Heart left ventricle (tissue), 13 donors: ENCODE results near the gene PALS1.

Source experiments
- POLR2A ChIP-seq, 2 donors: fragments of 450-650 bp; IDR thresholded peaks; one replicate each; pipeline ENCODE4 v1.6.1; 2017; ENCODE audit warnings: antibody characterized with exemption in 2 of 2, mild to moderate bottlenecking in 2 of 2, moderate library complexity in 2 of 2
- TF ChIP-seq, protein P1 (sequence below), 12 donors: fragments of 200-600 bp; sonication (generic) in 4 of 12; IDR thresholded peaks; one replicate each; pipeline versions ENCODE4 v1.5.0 to v1.8.0; 2018 to 2022; ENCODE audit warnings: antibody characterized with exemption in 12 of 12, mild to moderate bottlenecking in 5 of 12
- donor health status: ischemic (EF 13 %, LVEDD 7.1; RV severe dilation, severe dysfunction).
- donor health status: DM: no; HTN: yes; CAD: no.
- donor health status: DM: no; HTN: no; CAD: no.
- donor health status: ischemic (EF 25% LVEDD 6.9; RV normal size, moderate dysfunction).
- donor health status: ischemic (EF 25% LVEDD 5.7; RV mildly dilated, moderate dysfunction).
- donor health status: ischemic (EF 35%, LVEDD 5.7; RV mildly dilated, moderate dysfunction).
- donor health status: nonischemic (EF 11% LVEDD 7.7; RV severe dilation, severe dysfunction).
- donor health status: DM: yes; HTN: yes; CAD: no.
- donor health status: PGD.
- donor health status: ischemic (EF 29% LVEDD 5.4; RV normal size, mild dysfunction).
- donor health status: nonischemic (EF 23%, LVEDD 6.1; RV moderate dilation, normal function).

DNA sequence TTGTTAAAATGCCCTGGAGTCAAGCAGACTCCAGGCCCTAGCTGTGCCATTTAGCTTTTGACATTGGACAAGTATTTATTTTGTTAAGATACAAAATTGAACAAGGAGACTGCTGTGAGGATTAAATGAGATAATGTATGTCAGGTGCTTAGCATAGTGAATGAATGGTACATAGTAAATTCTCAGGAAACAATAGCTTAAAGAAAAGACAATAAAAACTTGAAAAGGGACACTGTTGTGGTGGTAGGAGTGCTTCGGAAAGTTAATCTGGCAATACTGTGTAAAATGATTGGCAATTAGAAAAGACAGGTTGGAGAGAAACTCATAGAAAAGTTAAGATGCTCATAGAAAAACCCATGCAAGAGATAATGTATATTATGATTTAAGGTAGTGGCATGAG lies 19.7 kb downstream of the PALS1 start:
- TF ChIP-seq, protein P1, sequence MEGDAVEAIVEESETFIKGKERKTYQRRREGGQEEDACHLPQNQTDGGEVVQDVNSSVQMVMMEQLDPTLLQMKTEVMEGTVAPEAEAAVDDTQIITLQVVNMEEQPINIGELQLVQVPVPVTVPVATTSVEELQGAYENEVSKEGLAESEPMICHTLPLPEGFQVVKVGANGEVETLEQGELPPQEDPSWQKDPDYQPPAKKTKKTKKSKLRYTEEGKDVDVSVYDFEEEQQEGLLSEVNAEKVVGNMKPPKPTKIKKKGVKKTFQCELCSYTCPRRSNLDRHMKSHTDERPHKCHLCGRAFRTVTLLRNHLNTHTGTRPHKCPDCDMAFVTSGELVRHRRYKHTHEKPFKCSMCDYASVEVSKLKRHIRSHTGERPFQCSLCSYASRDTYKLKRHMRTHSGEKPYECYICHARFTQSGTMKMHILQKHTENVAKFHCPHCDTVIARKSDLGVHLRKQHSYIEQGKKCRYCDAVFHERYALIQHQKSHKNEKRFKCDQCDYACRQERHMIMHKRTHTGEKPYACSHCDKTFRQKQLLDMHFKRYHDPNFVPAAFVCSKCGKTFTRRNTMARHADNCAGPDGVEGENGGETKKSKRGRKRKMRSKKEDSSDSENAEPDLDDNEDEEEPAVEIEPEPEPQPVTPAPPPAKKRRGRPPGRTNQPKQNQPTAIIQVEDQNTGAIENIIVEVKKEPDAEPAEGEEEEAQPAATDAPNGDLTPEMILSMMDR (IDR thresholded peaks at IDR 0.05) = no peak
- no peak for TF ChIP-seq POLR2A (IDR thresholded peaks at IDR 0.05)
